Psoas muscle (tissue), 8 donors: ENCODE data around the gene TSPAN5. TPM values are rescaled to one million over a fixed set of nuclear protein-coding genes. Genes with fewer than 3 reads are reported as not detected.

Experiments
- ATAC-seq, 4 donors: fragments of 200-7000 bp; cut with Tn5 transposase; one replicate each; pipeline ENCODE4 v1.9.1; 2020; ENCODE audit warnings: moderate library complexity in 3 of 4, mild to moderate bottlenecking in 2 of 4
- DNase-seq, 2 donors: peaks; one replicate each; pipeline ENCODE4 v3.0.0-alpha.2; 2020
- H3K27ac ChIP-seq: fragments of 200-600 bp; one replicate; pipeline ENCODE4 v1.8.0; 2022
- H3K27me3 ChIP-seq, 3 donors: fragments of 200-600 bp in 1 of 3; one replicate each; pipeline versions ENCODE4 v1.6.1 to v1.8.0; 2013 to 2022; ENCODE audit warnings: low read length in 2 of 3, mild to moderate bottlenecking in 2 of 3, moderate library complexity in 1 of 3; ENCODE audit not compliant: insufficient read depth in 3 of 3
- H3K36me3 ChIP-seq, 2 donors: fragments of 200-600 bp in 1 of 2; one replicate each; pipeline versions ENCODE4 v1.6.1 to v1.8.0; 2013 to 2022; ENCODE audit warnings: low read depth in 1 of 2, mild to moderate bottlenecking in 1 of 2, moderate library complexity in 1 of 2; ENCODE audit not compliant: insufficient read depth in 1 of 2
- H3K4me1 ChIP-seq: fragments of 200-600 bp; one replicate; pipeline ENCODE4 v1.8.0; 2022
- H3K4me3 ChIP-seq: fragments of 200-600 bp; one replicate; pipeline ENCODE4 v1.8.0; 2022; ENCODE audit warnings: mild to moderate bottlenecking
- H3K9me3 ChIP-seq: fragments of 200-600 bp; one replicate; pipeline ENCODE4 v1.8.0; 2022
- CTCF ChIP-seq: fragments of 200-600 bp; IDR thresholded peaks from one replicate; pipeline ENCODE4 v1.8.0; 2022; ENCODE audit warnings: antibody characterized with exemption
- WGBS, 3 donors: extraction: QIAGEN DNeasy Blood & Tissue Kit; methylation state at CpG; one replicate each; pipeline versions ENCODE4 v1.1.6 to v1.1.7; 2013; 5-methylcytosine and 5-hydroxymethylcytosine counted together
- intact Hi-C, 2 donors: fragments of 100-400 bp; cut with DNase I; formaldehyde crosslinking; loops; one replicate each; pipeline versions ENCODE4 v1.11.0 to v1.14.2; 2022
- polyA plus RNA-seq, 3 donors: library from polyadenylated mRNA; stranded (reverse); fragments of 200-250 nt; gene quantifications; one replicate each; pipeline ENCODE4 v1.2.3, GENCODE V29; 2013
- total RNA-seq, 4 donors: library from RNA; stranded (reverse); fragmentation: NEBNext Ultra II Directional in 2 of 4; extraction: Animal tissue kit (Norgen Biotek cat#: 25700) in 2 of 4; gene quantifications; one replicate each; pipeline versions ENCODE4 v1.2.1 to v1.2.4, GENCODE V29; 2021 to 2023
- donor health status: healthy with polysubstance abuse.
- donor health status: DM: no; HTN: no; CAD: no; lungs with moderate emphysema.
- donor health status: Bipolar disorder and iron deficiency.
- donor health status: healthy.
- donor health status: DM: yes; HTN: yes; CAD: no.
- donor health status: DM: no; HTN: no; CAD: no.
- donor health status: DM: no; HTN: no; CAD: no.
- donor health status: DM: yes; HTN: yes; CAD: no.

Gene TSPAN5
- total and polyA plus RNA-seq, 7 donors = 0.63 to 7.3 (median 3.8) TPM

DNA sequence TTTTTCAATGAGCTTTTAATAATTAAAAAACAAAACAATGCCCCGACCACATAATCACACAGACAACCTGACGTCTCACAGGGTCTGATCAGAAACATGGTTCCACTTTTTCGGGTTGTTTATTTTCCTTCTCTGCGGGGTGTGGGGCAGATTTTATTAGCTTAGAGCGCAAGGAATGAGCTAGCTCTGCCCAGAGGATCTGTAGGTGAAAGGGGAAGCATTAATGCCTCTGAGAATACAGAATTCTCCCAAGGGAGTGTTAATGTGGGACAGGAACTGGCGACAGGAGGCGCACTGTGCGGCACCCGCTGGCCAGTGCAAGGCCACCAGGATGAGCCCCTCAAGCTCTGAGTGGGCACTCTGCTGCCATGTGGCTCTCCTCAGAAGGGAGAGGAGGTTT, 181.5 kb downstream of the TSPAN5 start:
- Histone ChIP-seq H3K36me3 (no peaks in the 10 kb centered on the region), H3K9me3 (no peaks in the 10 kb centered on the region), H3K27me3 (no peaks in the 10 kb centered on the region), H3K4me3 (no peak overlapping the region), H3K4me1 (no peaks in the 10 kb centered on the region), H3K27ac (no peak overlapping the region)
- no peak for TF ChIP-seq CTCF
- 92 to 97% (median 96%) methylated on average over 9 of the region's 9 CpGs for WGBS, 3 donors
- intact Hi-C loops = no loop called here
- DNase-seq = no peak
- ATAC-seq = no peak

GRCh38 chr4:98474408-98474844, 184.0 kb downstream of the TSPAN5 start:
- no peak for DNase-seq
- ATAC-seq = no peak
- Histone ChIP-seq H3K27ac (no peak overlapping the region), H3K4me1 (no peaks in the 10 kb centered on the region), H3K9me3 (no peaks in the 10 kb centered on the region), H3K27me3 (no peaks in the 10 kb centered on the region), H3K36me3 (no peaks in the 10 kb centered on the region), H3K4me3 (no peak overlapping the region)
- intact Hi-C loops = no loop called here
- WGBS, 3 donors = 86 to 98% (median 92%) methylated on average over 3 of the region's 3 CpGs
- no peak for TF ChIP-seq CTCF

GRCh38 chr4:98473046-98473445, 185.4 kb downstream of the TSPAN5 start:
- no peaks in the 10 kb centered on the region for H3K4me1 ChIP-seq
- no peak overlapping the region for H3K27ac ChIP-seq
- ATAC-seq = no peak
- no peak overlapping the region for H3K4me3 ChIP-seq
- intact Hi-C loops = no loop called here
- H3K36me3 ChIP-seq = no peaks in the 10 kb centered on the region
- peaks cover 0 to 2% (median 0%) of the 10 kb centered on the region in 3 donors for H3K27me3 ChIP-seq
- no peak for DNase-seq
- H3K9me3 ChIP-seq = no peaks in the 10 kb centered on the region
- no peak for TF ChIP-seq CTCF
- 84 to 86% (median 85%) methylated on average over 5 of the region's 5 CpGs for WGBS, 3 donors

DNA sequence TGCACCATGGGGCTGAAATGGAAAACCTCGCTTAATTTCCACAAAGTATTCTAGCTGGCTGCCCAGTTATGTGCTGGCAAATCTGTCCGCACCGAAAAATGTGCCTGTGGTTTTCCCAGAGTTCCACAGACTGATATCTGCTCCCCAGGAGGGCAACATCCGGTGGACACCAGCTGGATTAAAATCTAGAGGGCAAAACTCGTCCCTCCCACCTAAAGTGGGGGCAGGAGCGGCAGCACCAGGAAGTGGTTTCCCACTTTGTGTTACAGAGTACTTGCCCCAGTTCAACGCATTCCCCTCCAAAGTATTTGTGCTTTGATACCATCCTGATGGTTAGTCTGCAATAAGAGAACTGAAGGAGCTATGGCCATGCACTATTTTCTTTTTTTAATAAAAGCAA, 187.6 kb downstream of the TSPAN5 start:
- Histone ChIP-seq H3K27me3 (peaks cover 0 to 4% (median 0%) of the 10 kb centered on the region in 3 donors), H3K36me3 (no peaks in the 10 kb centered on the region), H3K4me1 (peaks cover 3% of the 10 kb centered on the region), H3K4me3 (no peak overlapping the region), H3K9me3 (no peaks in the 10 kb centered on the region), H3K27ac (no peak overlapping the region)
- DNase-seq = no peak
- intact Hi-C loops = no loop called here
- TF ChIP-seq CTCF = no peak
- 48 to 66% (median 52%) methylated on average over 7 of the region's 7 CpGs for WGBS, 3 donors
- ATAC-seq = no peak

- no peaks in the 10 kb centered on the region for H3K9me3 ChIP-seq
- DNase-seq (no peak), ATAC-seq (no peak)
- H3K4me1 ChIP-seq = peaks cover 3% of the 10 kb centered on the region
- TF ChIP-seq CTCF = no peak
- intact Hi-C loops = no loop called here
- 50 to 58% (median 52%) methylated on average over 3 of the region's 3 CpGs for WGBS, 3 donors
- H3K27me3 ChIP-seq = peaks cover 0 to 4% (median 0%) of the 10 kb centered on the region in 3 donors
- no peak overlapping the region for H3K27ac ChIP-seq
- H3K4me3 ChIP-seq = no peak overlapping the region
- H3K36me3 ChIP-seq = no peaks in the 10 kb centered on the region
Measured at GRCh38 chr4:98470366-98470765, 188.0 kb downstream of the TSPAN5 start.
